ENCODE results near the gene NFE2L2. TPM values are rescaled to one million over a fixed set of nuclear protein-coding genes. Genes with fewer than 3 reads are reported as not detected.
A peak's percentile ranks its signal among the peaks of the same experiment; 100 is the strongest.
"Not testable (repeated sequence)": the region's sequence is repeated elsewhere in the genome, so short reads cannot be mapped to it uniquely, and the experiment has no call there.

Gene NFE2L2
- total and polyA plus RNA-seq, 2 donors, result 108 to 149 TPM

GRCh38 chr2:177270531-177270930 is 6.0 kb upstream of the NFE2L2 start:
- WGBS, result 90% methylated on average over 4 of the region's 4 CpGs
- Histone ChIP-seq H3K4me3 (ENCODE audit: low read depth, low read length) (no peak overlapping the region), H3K27ac (ENCODE audit: low read depth) (no peak overlapping the region), H3K4me1 (ENCODE audit: insufficient read depth) (no peaks in the 10 kb centered on the region), H3K36me3 (ENCODE audit: insufficient read depth) (no peaks in the 10 kb centered on the region)
- no peak for DNase-seq (ENCODE audit: extremely low spot score)

DNA sequence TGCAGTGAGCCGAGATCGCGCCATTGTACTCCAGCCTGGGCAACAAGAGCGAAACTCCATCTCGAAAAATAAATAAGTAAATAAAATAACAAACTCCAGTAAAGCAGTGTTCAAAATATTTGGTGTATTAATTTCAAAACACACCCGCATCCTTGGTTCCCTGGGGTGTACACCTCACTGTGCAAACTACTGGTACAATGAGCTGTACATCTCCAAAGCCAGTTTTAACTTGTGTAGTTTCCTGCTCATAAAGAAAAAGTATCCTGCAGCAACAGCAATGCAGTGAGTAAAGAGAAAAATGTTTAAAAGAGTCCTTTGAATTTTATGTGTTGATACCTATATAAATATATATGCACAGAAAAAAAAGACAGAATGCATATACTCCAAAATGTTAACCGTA is 4.4 kb upstream of the NFE2L2 start:
- Histone ChIP-seq H3K4me1 (ENCODE audit: insufficient read depth) (no peaks in the 10 kb centered on the region), H3K36me3 (ENCODE audit: insufficient read depth) (no peaks in the 10 kb centered on the region), H3K4me3 (ENCODE audit: low read depth, low read length) (no peak overlapping the region), H3K27ac (ENCODE audit: low read depth) (no peak overlapping the region)
- WGBS, result 95% methylated on average over 7 of the region's 7 CpGs
- DNase-seq (ENCODE audit: extremely low spot score), result no peak

DNA sequence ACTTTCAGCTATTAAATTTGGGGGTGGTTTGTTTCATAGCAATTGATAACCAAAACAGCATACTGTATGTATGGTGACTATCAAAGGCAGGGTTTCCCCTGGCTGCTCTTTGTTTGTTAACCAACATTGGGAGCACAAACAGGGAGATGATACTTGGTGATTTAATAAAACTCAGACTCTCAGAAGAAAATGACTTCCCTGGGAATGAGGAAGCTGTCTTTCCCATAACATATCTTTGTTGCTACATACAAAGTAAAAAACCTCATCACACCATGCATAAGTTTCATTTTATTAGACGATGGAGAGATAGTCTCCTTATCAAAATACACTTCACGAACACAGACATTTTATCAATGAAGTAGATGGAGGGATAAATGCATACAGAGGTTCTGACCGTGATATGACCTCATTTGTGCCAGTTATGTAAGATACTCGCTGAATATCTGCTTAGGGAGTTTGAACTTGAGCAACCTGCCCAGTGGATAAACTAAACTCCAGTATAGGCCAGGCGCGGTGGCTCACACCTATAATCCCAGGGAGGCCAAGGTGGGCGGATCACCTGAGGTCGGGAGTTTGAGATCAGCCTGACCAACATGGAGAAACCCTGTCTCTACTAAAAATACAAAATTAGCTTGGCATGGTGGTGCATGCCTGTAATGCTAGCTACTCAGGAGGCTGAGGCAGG is 3.8 kb upstream of the NFE2L2 start:
- Histone ChIP-seq H3K4me3 (ENCODE audit: low read depth, low read length) (no peak overlapping the region), H3K27ac (ENCODE audit: low read depth) (peak overlapping the region; percentile 41), H3K36me3 (ENCODE audit: insufficient read depth) (no peaks in the 10 kb centered on the region), H3K4me1 (ENCODE audit: insufficient read depth) (no peaks in the 10 kb centered on the region)
- DNase-seq (ENCODE audit: extremely low spot score), result no peak
- WGBS, result 82% methylated on average over 8 of the region's 8 CpGs

- not testable (repeated sequence) for H3K36me3 ChIP-seq (ENCODE audit: insufficient read depth); H3K4me3 ChIP-seq (ENCODE audit: low read depth, low read length); DNase-seq (ENCODE audit: extremely low spot score); H3K4me1 ChIP-seq (ENCODE audit: insufficient read depth)
- peak overlapping the region; percentile 75 for H3K27ac ChIP-seq (ENCODE audit: low read depth)
- WGBS, result 89% methylated on average over 8 of the region's 8 CpGs
Measured at GRCh38 chr2:177266955-177267354, 2.4 kb upstream of the NFE2L2 start.

- H3K4me1 ChIP-seq (ENCODE audit: insufficient read depth), result no peaks in the 10 kb centered on the region
- WGBS, result 25% methylated on average over 4 of the region's 4 CpGs
- no peak for DNase-seq (ENCODE audit: extremely low spot score)
- H3K36me3 ChIP-seq (ENCODE audit: insufficient read depth), result no peaks in the 10 kb centered on the region
- peak overlapping the region; percentile 75 for H3K27ac ChIP-seq (ENCODE audit: low read depth)
- no peak overlapping the region for H3K4me3 ChIP-seq (ENCODE audit: low read depth, low read length)
Measured at GRCh38 chr2:177265824-177266817, 1.6 kb upstream of the NFE2L2 start.

- Histone ChIP-seq H3K4me1 (ENCODE audit: insufficient read depth) (no peaks in the 10 kb centered on the region), H3K4me3 (ENCODE audit: low read depth, low read length) (peak overlapping the region; percentile 97), H3K27ac (ENCODE audit: low read depth) (peak overlapping the region; percentile 100), H3K36me3 (ENCODE audit: insufficient read depth) (no peaks in the 10 kb centered on the region)
- WGBS, result under 1% methylated on average over 61 of the region's 61 CpGs
- no peak for DNase-seq (ENCODE audit: extremely low spot score)
Measured at GRCh38 chr2:177264209-177264692, 276 bp downstream of the NFE2L2 start.

DNA sequence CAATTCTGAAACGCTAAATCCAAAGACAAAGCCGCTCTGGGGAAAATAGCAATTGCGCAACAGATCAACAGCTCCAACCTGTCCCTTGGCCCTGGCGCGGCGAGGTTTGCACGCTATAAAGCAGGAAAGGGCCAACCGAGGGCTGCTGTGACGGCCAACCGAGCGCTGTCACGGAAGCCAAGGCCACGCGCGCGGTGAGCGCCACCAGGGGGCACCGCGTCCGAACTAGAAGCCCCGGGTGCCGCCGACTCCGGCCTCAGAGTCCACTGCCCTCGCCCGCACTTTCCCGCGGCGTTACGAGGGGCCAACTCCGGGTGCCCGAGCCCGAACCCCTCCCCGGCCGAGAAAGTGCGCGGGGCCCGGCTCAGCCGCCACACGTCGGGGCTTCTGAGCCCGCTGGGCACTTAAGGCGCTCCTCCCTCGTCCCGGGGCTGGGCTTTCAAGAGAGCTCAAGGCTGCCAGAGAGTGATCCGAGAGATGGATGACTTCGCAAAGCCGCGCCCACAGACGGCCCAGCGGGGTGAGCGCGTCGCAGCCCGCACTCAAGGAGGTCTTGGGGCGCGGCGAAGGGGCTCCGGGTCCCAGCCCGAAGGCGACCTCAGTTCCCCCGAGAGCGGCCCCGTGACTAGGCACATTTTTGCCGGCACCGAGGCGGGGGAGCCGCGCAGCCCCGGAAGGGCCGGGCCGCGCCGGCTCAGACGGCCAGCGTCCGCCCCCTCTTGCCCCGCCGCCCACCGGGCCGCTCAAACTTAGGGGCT is 897 bp downstream of the NFE2L2 start:
- under 1% methylated on average over 81 of the region's 81 CpGs for WGBS
- H3K36me3 ChIP-seq (ENCODE audit: insufficient read depth), result no peaks in the 10 kb centered on the region
- peak overlapping the region; percentile 97 for H3K4me3 ChIP-seq (ENCODE audit: low read depth, low read length)
- H3K4me1 ChIP-seq (ENCODE audit: insufficient read depth), result no peaks in the 10 kb centered on the region
- peak; percentile 87 for DNase-seq (ENCODE audit: extremely low spot score)
- peak overlapping the region; percentile 100 for H3K27ac ChIP-seq (ENCODE audit: low read depth)

DNA sequence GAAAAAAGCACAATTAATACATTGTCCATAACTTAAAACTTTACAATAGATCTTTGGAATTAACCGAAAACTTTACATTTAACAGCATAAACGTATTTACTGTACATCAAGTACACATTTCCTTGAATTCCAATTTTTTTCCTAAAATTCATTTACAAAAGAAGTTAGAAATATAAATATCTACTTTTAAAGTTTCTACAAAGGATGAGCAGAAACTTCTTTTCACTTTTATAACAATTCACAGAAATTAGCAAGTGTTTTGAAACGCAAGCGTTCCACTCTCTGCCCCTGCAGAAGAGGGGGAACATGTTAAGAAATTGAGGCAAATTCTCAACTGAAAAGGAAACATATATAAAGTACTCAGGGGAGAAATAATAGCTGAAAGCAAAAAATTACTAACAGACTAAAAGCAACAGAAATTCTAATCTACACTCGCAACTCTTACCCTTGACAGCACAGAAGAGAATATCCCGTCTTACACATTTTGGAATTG is 1.5 kb downstream of the NFE2L2 start:
- peak overlapping the region; percentile 97 for H3K4me3 ChIP-seq (ENCODE audit: low read depth, low read length)
- no peaks in the 10 kb centered on the region for H3K36me3 ChIP-seq (ENCODE audit: insufficient read depth)
- DNase-seq (ENCODE audit: extremely low spot score), result no peak
- no peaks in the 10 kb centered on the region for H3K4me1 ChIP-seq (ENCODE audit: insufficient read depth)
- under 1% methylated on average over 6 of the region's 6 CpGs for WGBS
- peak overlapping the region; percentile 69 for H3K27ac ChIP-seq (ENCODE audit: low read depth)

DNA sequence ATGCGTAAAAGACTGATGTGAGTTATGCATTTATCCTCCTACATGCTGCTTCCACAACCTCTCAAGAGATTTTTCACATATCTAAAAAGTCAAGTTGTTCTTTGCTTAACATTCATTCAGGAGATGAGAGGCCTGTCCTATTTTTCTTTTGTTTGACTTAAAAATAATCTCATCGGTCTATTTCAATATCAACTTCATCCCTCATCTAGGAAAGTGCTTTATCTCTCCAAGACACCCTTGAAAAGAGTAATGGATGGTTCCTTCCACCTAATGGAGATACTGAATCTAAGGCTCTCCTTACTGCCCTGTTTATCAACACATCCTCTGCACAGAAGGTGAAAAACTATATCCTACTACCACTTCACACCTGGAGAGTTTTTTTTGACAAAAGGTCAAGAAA is 2.4 kb downstream of the NFE2L2 start:
- Histone ChIP-seq H3K36me3 (ENCODE audit: insufficient read depth) (no peaks in the 10 kb centered on the region), H3K4me1 (ENCODE audit: insufficient read depth) (peaks cover 2% of the 10 kb centered on the region), H3K27ac (ENCODE audit: low read depth) (peak overlapping the region; percentile 71), H3K4me3 (ENCODE audit: low read depth, low read length) (peak overlapping the region; percentile 97)
- WGBS, result 4% methylated on average over 2 of the region's 2 CpGs
- no peak for DNase-seq (ENCODE audit: extremely low spot score)

- 12% methylated on average over 5 of the region's 5 CpGs for WGBS
- DNase-seq (ENCODE audit: extremely low spot score), result no peak
- Histone ChIP-seq H3K36me3 (ENCODE audit: insufficient read depth) (no peaks in the 10 kb centered on the region), H3K27ac (ENCODE audit: low read depth) (peak overlapping the region; percentile 32), H3K4me1 (ENCODE audit: insufficient read depth) (peaks cover 4% of the 10 kb centered on the region), H3K4me3 (ENCODE audit: low read depth, low read length) (peak overlapping the region; percentile 97)
Measured at GRCh38 chr2:177261116-177262060, 3.1 kb downstream of the NFE2L2 start.

DNA sequence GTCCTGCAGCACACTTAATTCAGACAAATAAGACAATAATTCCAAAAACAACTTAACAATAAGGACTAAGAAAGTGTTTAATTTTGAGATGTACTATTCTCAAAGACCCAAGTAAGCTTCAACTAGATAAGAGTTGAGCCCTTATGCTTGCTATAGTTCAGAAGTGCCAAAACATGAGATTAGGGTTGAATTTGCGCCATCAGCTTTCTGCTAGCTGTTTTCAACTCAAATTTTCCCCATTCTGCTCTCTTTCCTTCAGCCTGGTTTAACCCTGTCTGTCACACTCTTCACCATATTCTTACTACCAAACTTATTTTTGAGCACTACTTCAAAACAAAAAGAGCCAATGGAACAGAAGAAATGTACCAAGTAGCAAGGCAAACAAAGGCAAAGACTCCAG is 4.1 kb downstream of the NFE2L2 start:
- Histone ChIP-seq H3K36me3 (ENCODE audit: insufficient read depth) (no peaks in the 10 kb centered on the region), H3K4me1 (ENCODE audit: insufficient read depth) (peaks cover 4% of the 10 kb centered on the region), H3K27ac (ENCODE audit: low read depth) (no peak overlapping the region), H3K4me3 (ENCODE audit: low read depth, low read length) (peak overlapping the region; percentile 39)
- no peak for DNase-seq (ENCODE audit: extremely low spot score)
- WGBS, result 23% methylated on average over 1 of the region's 1 CpG

DNA sequence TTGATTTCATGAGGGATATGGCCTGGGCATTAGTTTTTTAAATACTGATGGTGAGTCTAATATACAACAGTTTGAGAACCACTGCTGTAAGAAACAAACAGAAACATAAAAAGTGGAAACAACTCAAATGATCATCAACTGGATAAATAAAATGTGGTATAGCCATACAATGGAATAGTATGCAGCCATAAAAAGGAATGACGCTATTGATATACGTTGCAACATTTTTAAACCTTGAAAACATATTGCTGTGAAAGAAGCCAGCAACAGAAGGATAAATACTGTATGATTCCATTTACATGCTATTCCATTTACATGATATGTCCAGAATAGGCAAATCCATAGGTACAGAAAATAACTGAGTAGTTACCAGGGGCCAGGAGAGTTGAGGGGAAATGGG is 6.5 kb downstream of the NFE2L2 start:
- WGBS, result 98% methylated on average over 2 of the region's 2 CpGs

More for the DNA sequence above, 6.5 kb downstream of the NFE2L2 start:
- Histone ChIP-seq H3K4me3 (ENCODE audit: low read depth, low read length) (no peak overlapping the region), H3K4me1 (ENCODE audit: insufficient read depth) (peaks cover 4% of the 10 kb centered on the region), H3K36me3 (ENCODE audit: insufficient read depth) (no peaks in the 10 kb centered on the region), H3K27ac (ENCODE audit: low read depth) (no peak overlapping the region)
- no peak for DNase-seq (ENCODE audit: extremely low spot score)

Data from urinary bladder (tissue), 4 donors.